ENCODE data around the gene CENPF. TPM values are rescaled to one million over a fixed set of nuclear protein-coding genes. Genes with fewer than 3 reads are reported as not detected.
A peak's percentile ranks its signal among the peaks of the same experiment; 100 is the strongest.
"Not testable (repeated sequence)": the region's sequence is repeated elsewhere in the genome, so short reads cannot be mapped to it uniquely, and the experiment has no call there.

The CENPF gene
- total and polyA plus RNA-seq, 2 experiments from 2014 or later = 25.9 to 29.1 TPM

GRCh38 chr1:214570442-214570841, 32.6 kb upstream of the CENPF start:
- peak overlapping the region; percentile 31; the same call in 1 of the 2 replicates for H3K9ac ChIP-seq

GRCh38 chr1:214571281-214571680, 31.7 kb upstream of the CENPF start:
- Histone ChIP-seq H3K4me3 (no peak overlapping the region), H3K9me2 (ENCODE audit: insufficient read depth) (no peaks in the 10 kb centered on the region), H3K9me3 (ENCODE audit: low read depth) (no peaks in the 10 kb centered on the region), H3K79me2 (ENCODE audit: insufficient read depth) (no peaks in the 10 kb centered on the region), H4K20me1 (ENCODE audit: insufficient read depth) (no peaks in the 10 kb centered on the region), H3K4me1 (ENCODE audit: insufficient read depth) (peaks cover 62% of the 10 kb centered on the region), H3F3A (ENCODE audit: insufficient read depth) (peaks cover 63% of the 10 kb centered on the region), H3K27me3 (replicated peaks; ENCODE audit: insufficient read depth) (no peaks in the 10 kb centered on the region), H3K4me2 (ENCODE audit: unreplicated experiment) (no peak overlapping the region), H2AFZ (no peak overlapping the region), H3K36me3 (ENCODE audit: low read depth) (no peaks in the 10 kb centered on the region), H3K9ac (no peak overlapping the region), H3K27ac (peak overlapping the region; percentile 68)
- no peak for DNase-seq
- TF ChIP-seq EZH2 (IDR thresholded peaks at IDR 0.05; ENCODE audit: insufficient read depth, poor library complexity, severe bottlenecking) (no peak), EZH2phosphoT487 (IDR thresholded peaks at IDR 0.05; ENCODE audit: insufficient read depth, low read depth) (no peak)
- in situ Hi-C loops (cut with MboI) = no loop called here

More at GRCh38 chr1:214570442-214570841, 32.6 kb upstream of the CENPF start:
- H3K79me2 ChIP-seq (ENCODE audit: insufficient read depth) = no peaks in the 10 kb centered on the region
- peaks cover 70% of the 10 kb centered on the region for H3K4me1 ChIP-seq (ENCODE audit: insufficient read depth)
- 0% methylated on average over 2 of the region's 2 CpGs for WGBS, 2 experiments (ENCODE audit: low coverage in 1 of 2, low lambda C conversion rate in 2 of 2, missing lambda C conversion rate in 2 of 2)
- H3K4me3 ChIP-seq = peak overlapping the region; percentile 16
- H3K27ac ChIP-seq = peak overlapping the region; percentile 68
- H3K4me2 ChIP-seq (ENCODE audit: unreplicated experiment) = peak overlapping the region; percentile 53
- no peaks in the 10 kb centered on the region for H3K9me3 ChIP-seq (ENCODE audit: low read depth)
- peaks cover 71% of the 10 kb centered on the region for H3F3A ChIP-seq (ENCODE audit: insufficient read depth)
- peak; percentile 82 for DNase-seq
- no peaks in the 10 kb centered on the region for H3K9me2 ChIP-seq (ENCODE audit: insufficient read depth)
- no peaks in the 10 kb centered on the region for H4K20me1 ChIP-seq (ENCODE audit: insufficient read depth)
- in situ Hi-C loops (cut with MboI) = no loop called here
- H3K27me3 ChIP-seq (replicated peaks; ENCODE audit: insufficient read depth) = no peaks in the 10 kb centered on the region
- no peaks in the 10 kb centered on the region for H3K36me3 ChIP-seq (ENCODE audit: low read depth)
- TF ChIP-seq EZH2phosphoT487 (IDR thresholded peaks at IDR 0.05; ENCODE audit: insufficient read depth, low read depth) (no peak), EZH2 (IDR thresholded peaks at IDR 0.05; ENCODE audit: insufficient read depth, poor library complexity, severe bottlenecking) (no peak)
- H2AFZ ChIP-seq = 0 out of 2 replicates have a peak overlapping the region, but pooled peaks have one; percentile 4

GRCh38 chr1:214573386-214574318, 29.3 kb upstream of the CENPF start:
- H4K20me1 ChIP-seq (ENCODE audit: insufficient read depth) = no peaks in the 10 kb centered on the region
- peaks cover 39% of the 10 kb centered on the region for H3F3A ChIP-seq (ENCODE audit: insufficient read depth)
- H3K79me2 ChIP-seq (ENCODE audit: insufficient read depth) = no peaks in the 10 kb centered on the region
- in situ Hi-C loops (cut with MboI) = no loop called here
- no peaks in the 10 kb centered on the region for H3K36me3 ChIP-seq (ENCODE audit: low read depth)
- H3K27ac ChIP-seq = no peak overlapping the region
- WGBS, 2 experiments (ENCODE audit: low coverage in 1 of 2, low lambda C conversion rate in 2 of 2, missing lambda C conversion rate in 2 of 2) = 74 to 75% methylated on average over 11 of the region's 11 CpGs
- H3K4me1 ChIP-seq (ENCODE audit: insufficient read depth) = peaks cover 38% of the 10 kb centered on the region
- H3K27me3 ChIP-seq (replicated peaks; ENCODE audit: insufficient read depth) = no peaks in the 10 kb centered on the region
- H3K4me3 ChIP-seq = no peak overlapping the region
- TF ChIP-seq EZH2 (IDR thresholded peaks at IDR 0.05; ENCODE audit: insufficient read depth, poor library complexity, severe bottlenecking) = no peak
- TF ChIP-seq EZH2phosphoT487 (IDR thresholded peaks at IDR 0.05; ENCODE audit: insufficient read depth, low read depth) = no peak
- no peak overlapping the region for H2AFZ ChIP-seq
- H3K9me3 ChIP-seq (ENCODE audit: low read depth) = no peaks in the 10 kb centered on the region
- no peaks in the 10 kb centered on the region for H3K9me2 ChIP-seq (ENCODE audit: insufficient read depth)
- no peak overlapping the region for H3K9ac ChIP-seq
- DNase-seq = peak; percentile 34
- H3K4me2 ChIP-seq (ENCODE audit: unreplicated experiment) = no peak overlapping the region

GRCh38 chr1:214574598-214575411, 28.2 kb upstream of the CENPF start:
- WGBS, 2 experiments (ENCODE audit: low coverage in 1 of 2, low lambda C conversion rate in 2 of 2, missing lambda C conversion rate in 2 of 2) = 69 to 78% methylated on average over 3 of the region's 3 CpGs
- Histone ChIP-seq H3K9me3 (ENCODE audit: low read depth) (no peaks in the 10 kb centered on the region), H3F3A (ENCODE audit: insufficient read depth) (peaks cover 29% of the 10 kb centered on the region), H3K4me3 (no peak overlapping the region), H2AFZ (no peak overlapping the region), H3K4me2 (ENCODE audit: unreplicated experiment) (no peak overlapping the region), H3K9me2 (ENCODE audit: insufficient read depth) (no peaks in the 10 kb centered on the region), H3K27ac (no peak overlapping the region), H3K36me3 (ENCODE audit: low read depth) (no peaks in the 10 kb centered on the region), H3K9ac (no peak overlapping the region), H3K79me2 (ENCODE audit: insufficient read depth) (no peaks in the 10 kb centered on the region), H3K27me3 (replicated peaks; ENCODE audit: insufficient read depth) (no peaks in the 10 kb centered on the region), H4K20me1 (ENCODE audit: insufficient read depth) (no peaks in the 10 kb centered on the region), H3K4me1 (ENCODE audit: insufficient read depth) (peaks cover 27% of the 10 kb centered on the region)
- TF ChIP-seq EZH2 (IDR thresholded peaks at IDR 0.05; ENCODE audit: insufficient read depth, poor library complexity, severe bottlenecking) = no peak
- TF ChIP-seq EZH2phosphoT487 (IDR thresholded peaks at IDR 0.05; ENCODE audit: insufficient read depth, low read depth) = no peak
- peak; percentile 44 for DNase-seq
- in situ Hi-C loops (cut with MboI) = loop anchor here (25.0 kb wide), 1 partner anchor 363 kb away; no protein-coding TSS in a partner anchor

- H3K4me2 ChIP-seq (ENCODE audit: unreplicated experiment); H3K9ac ChIP-seq; H3K4me3 ChIP-seq; H3K27me3 ChIP-seq (replicated peaks; ENCODE audit: insufficient read depth); DNase-seq; H3K36me3 ChIP-seq (ENCODE audit: low read depth); H3K79me2 ChIP-seq (ENCODE audit: insufficient read depth); H3K9me2 ChIP-seq (ENCODE audit: insufficient read depth); H2AFZ ChIP-seq; H3K9me3 ChIP-seq (ENCODE audit: low read depth); H3K27ac ChIP-seq; H4K20me1 ChIP-seq (ENCODE audit: insufficient read depth): not testable (repeated sequence)
- Histone ChIP-seq H3F3A (ENCODE audit: insufficient read depth) (peaks cover 26% of the 10 kb centered on the region), H3K4me1 (ENCODE audit: insufficient read depth) (peaks cover 20% of the 10 kb centered on the region)
- in situ Hi-C loops (cut with MboI) = loop anchor here (25.0 kb wide), 1 partner anchor 364 kb away; no protein-coding TSS in a partner anchor
- 75 to 79% methylated on average over 3 of the region's 3 CpGs for WGBS, 2 experiments (ENCODE audit: low coverage in 1 of 2, low lambda C conversion rate in 2 of 2, missing lambda C conversion rate in 2 of 2)
Observed at GRCh38 chr1:214576120-214576519, 26.9 kb upstream of the CENPF start.

Measured in GM23248 (cell line).